ENCODE measurements around the gene VMP1.
A peak's percentile ranks its signal among the peaks of the same experiment; 100 is the strongest.
"Not testable (repeated sequence)": the region's sequence is repeated elsewhere in the genome, so short reads cannot be mapped to it uniquely, and the experiment has no call there.

VMP1 gene

GRCh38 chr17:59752446-59752845 is 45.0 kb downstream of the VMP1 start:
- no peak for DNase-seq (ENCODE audit: low spot score)

DNA sequence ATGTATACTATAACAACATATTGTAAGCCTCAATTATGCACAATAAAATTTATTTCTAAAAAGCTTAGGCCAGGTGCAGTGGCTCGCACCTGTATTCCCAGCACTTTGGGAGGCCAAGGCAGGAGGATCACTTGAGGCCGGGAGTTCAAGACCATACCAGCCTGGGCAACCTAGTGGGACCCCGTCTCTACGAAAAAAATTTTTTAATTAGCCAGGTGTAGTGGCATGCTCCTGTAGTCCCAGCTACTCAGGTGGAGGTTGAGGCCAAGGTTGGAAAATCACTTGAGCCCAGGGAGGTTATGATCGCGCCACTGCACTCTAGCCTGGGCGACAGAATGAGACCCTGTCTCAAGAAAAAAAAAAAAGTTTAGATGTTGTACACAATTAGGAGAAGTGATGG is 45.5 kb downstream of the VMP1 start:
- DNase-seq (ENCODE audit: low spot score): no peak
- TF ChIP-seq, protein P1, sequence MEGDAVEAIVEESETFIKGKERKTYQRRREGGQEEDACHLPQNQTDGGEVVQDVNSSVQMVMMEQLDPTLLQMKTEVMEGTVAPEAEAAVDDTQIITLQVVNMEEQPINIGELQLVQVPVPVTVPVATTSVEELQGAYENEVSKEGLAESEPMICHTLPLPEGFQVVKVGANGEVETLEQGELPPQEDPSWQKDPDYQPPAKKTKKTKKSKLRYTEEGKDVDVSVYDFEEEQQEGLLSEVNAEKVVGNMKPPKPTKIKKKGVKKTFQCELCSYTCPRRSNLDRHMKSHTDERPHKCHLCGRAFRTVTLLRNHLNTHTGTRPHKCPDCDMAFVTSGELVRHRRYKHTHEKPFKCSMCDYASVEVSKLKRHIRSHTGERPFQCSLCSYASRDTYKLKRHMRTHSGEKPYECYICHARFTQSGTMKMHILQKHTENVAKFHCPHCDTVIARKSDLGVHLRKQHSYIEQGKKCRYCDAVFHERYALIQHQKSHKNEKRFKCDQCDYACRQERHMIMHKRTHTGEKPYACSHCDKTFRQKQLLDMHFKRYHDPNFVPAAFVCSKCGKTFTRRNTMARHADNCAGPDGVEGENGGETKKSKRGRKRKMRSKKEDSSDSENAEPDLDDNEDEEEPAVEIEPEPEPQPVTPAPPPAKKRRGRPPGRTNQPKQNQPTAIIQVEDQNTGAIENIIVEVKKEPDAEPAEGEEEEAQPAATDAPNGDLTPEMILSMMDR (IDR thresholded peaks at IDR 0.05; ENCODE audit: extremely low read depth, missing control alignments): no peak

More at GRCh38 chr17:59752446-59752845, 45.0 kb downstream of the VMP1 start:
- TF ChIP-seq, protein P1 (IDR thresholded peaks at IDR 0.05; ENCODE audit: extremely low read depth, missing control alignments): no peak

GRCh38 chr17:59753522-59754467 is 46.3 kb downstream of the VMP1 start:
- DNase-seq (ENCODE audit: low spot score): peak; percentile 56
- TF ChIP-seq, protein P1 (IDR thresholded peaks at IDR 0.05; ENCODE audit: extremely low read depth, missing control alignments): no peak

- no peak for DNase-seq (ENCODE audit: low spot score)
- TF ChIP-seq, protein P1 (IDR thresholded peaks at IDR 0.05; ENCODE audit: extremely low read depth, missing control alignments): no peak
Measured at GRCh38 chr17:59754552-59754951, 47.1 kb downstream of the VMP1 start.

DNA sequence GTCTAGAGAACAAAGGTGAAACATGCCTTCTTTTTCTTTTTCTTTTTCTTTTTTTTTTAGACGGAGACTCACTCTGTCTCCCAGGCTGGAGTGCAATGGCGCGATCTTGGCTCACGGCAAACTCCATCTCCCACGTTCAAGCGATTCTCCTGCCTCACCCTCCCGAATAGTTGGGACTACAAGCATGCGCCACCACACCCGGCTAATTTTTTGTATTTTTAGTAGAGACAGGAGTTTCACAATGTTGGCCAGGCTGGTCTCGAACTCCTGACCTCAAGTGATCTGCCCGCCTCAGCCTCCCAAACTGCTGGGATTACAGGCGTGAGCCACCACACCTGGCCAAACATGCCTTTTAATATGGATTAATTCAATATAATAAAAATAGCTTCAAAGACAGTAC is 47.6 kb downstream of the VMP1 start:
- not testable (repeated sequence) for DNase-seq (ENCODE audit: low spot score)

DNA sequence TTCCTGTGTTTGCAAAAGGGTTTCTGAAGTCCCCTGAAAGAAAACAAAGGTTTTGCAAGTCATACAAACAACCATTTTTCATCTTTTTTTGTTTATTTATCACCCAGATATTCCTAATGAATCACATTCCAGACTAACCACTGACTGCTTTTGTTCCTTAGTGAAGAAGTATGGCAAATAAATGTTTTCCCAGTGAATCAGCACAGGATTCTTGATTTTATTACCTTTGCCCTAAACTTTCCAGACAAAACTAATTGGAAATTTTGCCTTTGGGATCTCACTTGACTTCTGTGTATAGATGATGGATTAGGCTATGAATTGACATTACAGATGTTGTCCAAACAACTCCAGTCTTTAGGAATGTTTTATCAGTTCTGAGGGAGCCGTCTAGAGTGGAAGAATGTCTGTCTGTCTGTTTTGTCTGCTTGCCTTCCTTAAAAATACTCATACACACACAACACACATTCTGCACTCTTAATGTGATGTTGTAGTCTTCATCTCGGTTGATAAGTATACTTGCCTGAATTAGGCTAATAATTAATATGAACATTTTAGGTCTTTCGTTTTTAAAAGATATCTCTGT is 48.9 kb downstream of the VMP1 start:
- TF ChIP-seq, protein P1 (IDR thresholded peaks at IDR 0.05; ENCODE audit: extremely low read depth, missing control alignments): no peak
- DNase-seq (ENCODE audit: low spot score): no peak

- TF ChIP-seq, protein P1 (IDR thresholded peaks at IDR 0.05; ENCODE audit: extremely low read depth, missing control alignments): no peak
- no peak for DNase-seq (ENCODE audit: low spot score)
Measured at GRCh38 chr17:59757043-59757442, 49.6 kb downstream of the VMP1 start.
